GM12878 (cell line): ENCODE data around the gene LRRC74B. TPM values are rescaled to one million over a fixed set of nuclear protein-coding genes. Genes with fewer than 3 reads are reported as not detected.

Experiments used
- ATAC-seq: fragments of 200-7000 bp; cut with Tn5 transposase; 3 replicates; pipeline ENCODE4 v1.9.1; 2020; ENCODE audit warnings: mild to moderate bottlenecking, moderate library complexity
- BruUV-seq: library from RNA; stranded (reverse); fragments of 400-500 nt; replicated peaks from 2 replicates; lab custom pipeline; 2021; lab: Mats Ljungman, UMichigan
- CTCF ChIA-PET: fragments of 300-600 bp; sonication (Branson Sonifier 250); formaldehyde crosslinking; extraction: SDS; loops from one replicate; lab custom pipeline; 2021; ENCODE audit warnings: inconsistent platforms; lab: Yijun Ruan, JAX
- POLR2A ChIA-PET: fragments of 350-600 bp; formaldehyde crosslinking; extraction: SDS; loops from one replicate; lab custom pipeline; 2021; ENCODE audit warnings: inconsistent platforms; lab: Charles Lee
- RAD21 ChIA-PET: fragments of 300-600 bp; sonication (Branson Sonifier 250); formaldehyde crosslinking; loops from one replicate; lab custom pipeline; 2023; ENCODE audit warnings: antibody characterized with exemption; ENCODE audit not compliant: unreplicated experiment; lab: Charles Lee
- SMC1A ChIA-PET: fragments of 300-600 bp; sonication (Branson Sonifier 250); formaldehyde crosslinking; loops from one replicate; lab custom pipeline; 2023; ENCODE audit not compliant: unreplicated experiment, uncharacterized antibody; lab: Charles Lee
- DNase-seq: peaks from one replicate; pipeline ENCODE4 v3.0.0-alpha.2; 2011; ENCODE audit warnings: low read depth, low spot score
- FAIRE-seq: peaks from 3 replicates; lab custom pipeline; 2011; peaks lifted over from hg19 to GRCh38; lab: Jason Lieb, UNC
- H2AFZ ChIP-seq: 2 replicates; pipeline ENCODE4 v1.6.0; 2011; ENCODE audit warnings: low read depth, low read length, control low read depth; ENCODE audit not compliant: control insufficient read depth
- H3K27ac ChIP-seq: 2 replicates; pipeline ENCODE4 v1.5.1; 2011; ENCODE audit warnings: control low read depth; ENCODE audit not compliant: control insufficient read depth, insufficient read depth
- H3K27me3 ChIP-seq, 2 experiments: replicated peaks in 1 of 2; 2 replicates each; pipeline versions ENCODE4 v1.6.0 to v1.6.1; 2011; ENCODE audit warnings: low read length in 1 of 2; ENCODE audit not compliant: control insufficient read depth in 2 of 2, insufficient read depth in 2 of 2
- H3K36me3 ChIP-seq, 2 experiments: 2 replicates each; pipeline ENCODE4 v1.5.1; 2011; ENCODE audit warnings: low read length in 1 of 2; ENCODE audit not compliant: control insufficient read depth in 2 of 2, insufficient read depth in 2 of 2
- H3K4me1 ChIP-seq: 2 replicates; pipeline ENCODE4 v1.6.1; 2011; ENCODE audit warnings: mild to moderate bottlenecking, low read length, moderate library complexity, mixed read lengths; ENCODE audit not compliant: control insufficient read depth, insufficient read depth
- H3K4me2 ChIP-seq: 2 replicates; pipeline ENCODE4 v1.6.0; 2011; ENCODE audit warnings: control low read depth; ENCODE audit not compliant: control insufficient read depth, insufficient read depth
- H3K4me3 ChIP-seq: fragments of 200-600 bp; sonication (generic); 2 replicates; pipeline ENCODE4 v1.5.1; 2016
- H3K79me2 ChIP-seq: 2 replicates; pipeline ENCODE4 v1.6.0; 2011; ENCODE audit warnings: low read length; ENCODE audit not compliant: control insufficient read depth, insufficient read depth
- H3K9ac ChIP-seq: 2 replicates; pipeline ENCODE4 v1.8.0; 2011; ENCODE audit warnings: low read length, control low read depth, mixed read lengths; ENCODE audit not compliant: control insufficient read depth, insufficient read depth
- H3K9me3 ChIP-seq: replicated peaks from 3 replicates; pipeline ENCODE4 v1.5.1; 2011; ENCODE audit warnings: mild to moderate bottlenecking, low read length; ENCODE audit not compliant: control insufficient read depth, insufficient read depth
- H4K20me1 ChIP-seq: 2 replicates; pipeline ENCODE4 v1.6.0; 2011; ENCODE audit not compliant: control insufficient read depth, insufficient read depth
- ATF7 ChIP-seq: fragments of 450-650 bp; IDR thresholded peaks from 2 replicates; pipeline ENCODE4 v1.6.1; 2016; ENCODE audit warnings: low read depth, mild to moderate bottlenecking
- BMI1 ChIP-seq: fragments of 450-650 bp; IDR thresholded peaks from 2 replicates; pipeline ENCODE4 v1.6.1; 2016; ENCODE audit warnings: mild to moderate bottlenecking, moderate library complexity, borderline replicate concordance
- GATAD2B ChIP-seq: fragments of 450-650 bp; conservative IDR thresholded peaks from 2 replicates; pipeline ENCODE4 v1.6.1; 2017; ENCODE audit warnings: low read depth, mild to moderate bottlenecking, moderate library complexity
- HDAC2 ChIP-seq: fragments of 200-600 bp; sonication (generic); IDR thresholded peaks from 2 replicates; pipeline ENCODE4 v1.6.1; 2017
- IKZF2 ChIP-seq, 2 experiments: fragments of 450-650 bp; IDR thresholded peaks; 2 replicates each; pipeline ENCODE4 v1.6.1; 2017; ENCODE audit warnings: mild to moderate bottlenecking in 2 of 2, moderate library complexity in 2 of 2
- IRF4 ChIP-seq: IDR thresholded peaks from 2 replicates; pipeline ENCODE4 v1.6.1; 2011; ENCODE audit warnings: low read depth, low read length
- KLF5 ChIP-seq: fragments of 450-650 bp; IDR thresholded peaks from 2 replicates; pipeline ENCODE4 v1.6.1; 2014; ENCODE audit warnings: mild to moderate bottlenecking; ENCODE audit not compliant: partially characterized antibody
- MEF2B ChIP-seq: fragments of 450-650 bp; IDR thresholded peaks from 2 replicates; pipeline ENCODE4 v1.6.1; 2018; ENCODE audit warnings: mild to moderate bottlenecking, moderate library complexity; ENCODE audit not compliant: partially characterized antibody, poor library complexity, severe bottlenecking
- NR2F1 ChIP-seq: fragments of 450-650 bp; conservative IDR thresholded peaks from 2 replicates; pipeline ENCODE4 v1.6.1; 2017; ENCODE audit warnings: mild to moderate bottlenecking
- POLR2AphosphoS5 ChIP-seq: IDR thresholded peaks from 2 replicates; pipeline ENCODE4 v1.6.1; 2011; ENCODE audit warnings: mild to moderate bottlenecking, low read length, inconsistent platforms
- RAD51 ChIP-seq: fragments of 450-650 bp; IDR thresholded peaks from 2 replicates; pipeline ENCODE4 v1.6.1; 2016; ENCODE audit warnings: moderate library complexity, mild to moderate bottlenecking, inconsistent platforms
- RBBP5 ChIP-seq: fragments of 200-600 bp; sonication (generic); conservative IDR thresholded peaks from 2 replicates; pipeline ENCODE4 v1.6.1; 2016
- RFX5 ChIP-seq: IDR thresholded peaks from 2 replicates; pipeline ENCODE4 v1.6.1; 2011; ENCODE audit warnings: low read depth, low read length, improper control_type of control experiment
- SIN3A ChIP-seq: IDR thresholded peaks from 2 replicates; pipeline ENCODE4 v1.6.1; 2012; ENCODE audit warnings: low read depth, low read length, improper control_type of control experiment
- ZZZ3 ChIP-seq: IDR thresholded peaks from 2 replicates; pipeline ENCODE4 v1.6.1; 2011; ENCODE audit warnings: low read depth; ENCODE audit not compliant: control insufficient read depth, insufficient read length
- WGBS: methylation state at CpG from one replicate; pipeline ENCODE4 v1.1.6; 2016; ENCODE audit warnings: low lambda C conversion rate; ENCODE audit not compliant: insufficient replicate concordance, insufficient coverage; ENCODE audit errors: missing lambda C conversion rate; 5-methylcytosine and 5-hydroxymethylcytosine counted together
- in situ Hi-C: fragments of 300-500 bp; cut with MboI; formaldehyde crosslinking; loops from 9 replicates; pipeline ENCODE4 v1.14.3; 2018; ENCODE audit warnings: mixed read lengths
- intact Hi-C: fragments of 100-400 bp; cut with micrococcal nuclease; formaldehyde crosslinking; loops from one replicate; pipeline ENCODE4 v1.14.2; 2022; ENCODE audit not compliant: unreplicated experiment
- polyA plus RNA-seq, 11 experiments: library from polyadenylated mRNA; depleted of rRNA in 4 of 11; unstranded in 6 of 11; stranded (reverse) in 5 of 11; fragments of >200 nt; fragmentation: Nextera tagmentation in 4 of 11; fragmentation: Illumina TruSeq in 1 of 11; extraction: Ambion mirVana in 4 of 11; extraction: Trizol in 1 of 11; gene quantifications; 1 replicate in 1 of 11; 2 replicates in 10 of 11; pipeline versions ENCODE4 v1.2.1 to v1.2.3, GENCODE V29; 2011 to 2016; ENCODE audit warnings: inconsistent platforms in 2 of 11, missing spikeins in 2 of 11, low read depth in 1 of 11
- total RNA-seq, 4 experiments: library from RNA; depleted of rRNA in 3 of 4; stranded (reverse); fragments of >200 nt in 3 of 4; fragmentation: Illumina TruSeq in 1 of 4; extraction: Trizol in 1 of 4; gene quantifications; 2 replicates each; pipeline versions ENCODE4 v1.2.1 to v1.2.3, GENCODE V29; 2013 to 2021
- TF ChIP-seq, protein P1 (sequence below): IDR thresholded peaks from 2 replicates; pipeline ENCODE4 v1.6.1; 2011; ENCODE audit warnings: borderline replicate concordance, low read depth, mild to moderate bottlenecking, moderate library complexity, low read length; ENCODE audit not compliant: insufficient read depth, poor library complexity, severe bottlenecking
- TF ChIP-seq, protein P2 (sequence below): fragments of 450-650 bp; formaldehyde crosslinking; IDR thresholded peaks from 2 replicates; pipeline ENCODE4 v1.4.0; 2022; ENCODE audit warnings: mild to moderate bottlenecking, moderate library complexity
- TF ChIP-seq, protein P3 (sequence below), 3 experiments: IDR thresholded peaks in 2 of 3; conservative IDR thresholded peaks in 1 of 3; 2 replicates each; pipeline ENCODE4 v1.5.1; 2011; ENCODE audit warnings: low read depth in 3 of 3, low read length in 3 of 3, mild to moderate bottlenecking in 3 of 3, control low read depth in 2 of 3, moderate library complexity in 2 of 3, inconsistent platforms in 1 of 3, mixed read lengths in 1 of 3; ENCODE audit not compliant: control insufficient read depth in 2 of 3, insufficient read depth in 1 of 3; ENCODE audit errors: extremely low read depth in 1 of 3

LRRC74B gene
- total and polyA plus RNA-seq, 10 of the 15 experiments (the other 5 are each of a cell fraction or from before 2014, with no cell fraction given): not detected

DNA sequence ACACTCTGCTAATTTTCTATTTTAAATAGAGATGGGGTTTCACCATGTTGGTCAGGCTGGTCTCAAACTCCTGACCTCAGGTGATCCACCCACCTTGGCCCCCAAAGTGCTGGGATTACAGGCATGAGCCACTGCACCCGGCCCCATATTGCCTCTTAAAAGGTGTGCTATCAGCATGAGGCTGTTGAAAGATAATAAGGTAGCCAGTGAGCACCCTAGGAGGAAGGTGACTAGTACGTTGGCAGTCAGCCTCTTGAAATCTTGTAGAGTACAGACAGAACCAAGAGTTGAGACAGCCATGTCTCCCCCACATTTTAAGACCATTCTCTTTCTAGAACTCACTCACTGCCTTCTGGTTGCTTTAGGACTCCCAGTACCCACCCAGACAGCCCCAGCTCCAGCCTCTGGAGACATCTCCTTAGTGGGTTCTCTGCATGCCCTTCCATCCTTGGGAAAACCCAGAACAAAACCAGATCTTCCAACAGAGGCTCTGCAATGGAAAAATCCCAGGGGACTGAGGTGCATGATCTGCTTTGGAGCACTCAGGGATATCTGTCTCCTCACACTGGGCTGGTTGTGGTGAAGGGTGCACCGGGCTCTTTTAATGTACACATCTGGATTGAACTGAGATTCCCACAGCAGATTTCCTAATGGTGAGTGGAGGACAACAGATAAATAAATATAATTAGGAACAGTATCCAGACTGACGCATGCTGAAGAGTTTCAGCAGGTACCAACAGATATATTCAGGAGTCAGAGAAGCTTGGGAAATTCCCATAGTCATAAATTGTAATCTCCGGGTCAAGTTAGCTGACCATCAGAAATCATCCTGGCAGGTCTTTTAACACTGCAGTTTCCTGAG is 49.4 kb downstream of the LRRC74B start:
- Histone ChIP-seq H3K9ac (no peak overlapping the region), H3K4me3 (no peak overlapping the region), H3K27ac (no peak overlapping the region), H3K4me2 (no peak overlapping the region), H3K9me3 (no peaks in the 10 kb centered on the region), H2AFZ (no peak overlapping the region), H3K79me2 (no peaks in the 10 kb centered on the region), H3K4me1 (no peaks in the 10 kb centered on the region), H3K36me3 (no peaks in the 10 kb centered on the region), H3K27me3 (no peaks in the 10 kb centered on the region), H4K20me1 (no peaks in the 10 kb centered on the region)
- ChIA-PET POLR2A (no interaction called here), SMC1A (no interaction called here), CTCF (no interaction called here), RAD21 (no interaction called here)
- ATAC-seq (no peak), DNase-seq (no peak), FAIRE-seq (no peak)
- intact Hi-C loops: no loop called here
- in situ Hi-C loops: loop anchor here (10.0 kb wide), 1 partner anchor 520 kb away; no protein-coding TSS in a partner anchor
- no TSS peak for BruUV-seq
- WGBS: 38% methylated on average over 5 of the region's 5 CpGs
- TF ChIP-seq MEF2B (no peak), IKZF2 (IDR thresholded peaks at IDR 0.05) (no peak), HDAC2 (no peak), GATAD2B (no peak), RBBP5 (no peak), IRF4 (no peak), POLR2AphosphoS5 (no peak), ZZZ3 (no peak), RFX5 (no peak), BMI1 (no peak), NR2F1 (no peak), RAD51 (no peak), ATF7 (no peak), SIN3A (no peak), KLF5 (no peak)
- TF ChIP-seq, protein P1, sequence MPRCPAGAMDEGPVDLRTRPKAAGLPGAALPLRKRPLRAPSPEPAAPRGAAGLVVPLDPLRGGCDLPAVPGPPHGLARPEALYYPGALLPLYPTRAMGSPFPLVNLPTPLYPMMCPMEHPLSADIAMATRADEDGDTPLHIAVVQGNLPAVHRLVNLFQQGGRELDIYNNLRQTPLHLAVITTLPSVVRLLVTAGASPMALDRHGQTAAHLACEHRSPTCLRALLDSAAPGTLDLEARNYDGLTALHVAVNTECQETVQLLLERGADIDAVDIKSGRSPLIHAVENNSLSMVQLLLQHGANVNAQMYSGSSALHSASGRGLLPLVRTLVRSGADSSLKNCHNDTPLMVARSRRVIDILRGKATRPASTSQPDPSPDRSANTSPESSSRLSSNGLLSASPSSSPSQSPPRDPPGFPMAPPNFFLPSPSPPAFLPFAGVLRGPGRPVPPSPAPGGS: no peak
- TF ChIP-seq, protein P2, sequence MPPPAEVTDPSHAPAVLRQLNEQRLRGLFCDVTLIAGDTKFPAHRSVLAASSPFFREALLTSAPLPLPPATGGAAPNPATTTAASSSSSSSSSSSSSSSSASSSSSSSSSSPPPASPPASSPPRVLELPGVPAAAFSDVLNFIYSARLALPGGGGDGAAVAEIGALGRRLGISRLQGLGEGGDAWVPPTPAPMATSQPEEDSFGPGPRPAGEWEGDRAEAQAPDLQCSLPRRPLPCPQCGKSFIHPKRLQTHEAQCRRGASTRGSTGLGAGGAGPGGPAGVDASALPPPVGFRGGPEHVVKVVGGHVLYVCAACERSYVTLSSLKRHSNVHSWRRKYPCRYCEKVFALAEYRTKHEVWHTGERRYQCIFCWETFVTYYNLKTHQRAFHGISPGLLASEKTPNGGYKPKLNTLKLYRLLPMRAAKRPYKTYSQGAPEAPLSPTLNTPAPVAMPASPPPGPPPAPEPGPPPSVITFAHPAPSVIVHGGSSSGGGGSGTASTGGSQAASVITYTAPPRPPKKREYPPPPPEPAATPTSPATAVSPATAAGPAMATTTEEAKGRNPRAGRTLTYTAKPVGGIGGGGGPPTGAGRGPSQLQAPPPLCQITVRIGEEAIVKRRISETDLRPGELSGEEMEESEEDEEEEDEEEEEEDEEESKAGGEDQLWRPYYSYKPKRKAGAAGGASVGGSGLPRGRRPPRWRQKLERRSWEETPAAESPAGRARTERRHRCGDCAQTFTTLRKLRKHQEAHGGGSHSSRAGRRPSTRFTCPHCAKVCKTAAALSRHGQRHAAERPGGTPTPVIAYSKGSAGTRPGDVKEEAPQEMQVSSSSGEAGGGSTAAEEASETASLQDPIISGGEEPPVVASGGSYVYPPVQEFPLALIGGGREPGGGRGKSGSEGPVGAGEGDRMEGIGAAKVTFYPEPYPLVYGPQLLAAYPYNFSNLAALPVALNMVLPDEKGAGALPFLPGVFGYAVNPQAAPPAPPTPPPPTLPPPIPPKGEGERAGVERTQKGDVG (CRISPR knock-in tag): no peak
- TF ChIP-seq, protein P3, sequence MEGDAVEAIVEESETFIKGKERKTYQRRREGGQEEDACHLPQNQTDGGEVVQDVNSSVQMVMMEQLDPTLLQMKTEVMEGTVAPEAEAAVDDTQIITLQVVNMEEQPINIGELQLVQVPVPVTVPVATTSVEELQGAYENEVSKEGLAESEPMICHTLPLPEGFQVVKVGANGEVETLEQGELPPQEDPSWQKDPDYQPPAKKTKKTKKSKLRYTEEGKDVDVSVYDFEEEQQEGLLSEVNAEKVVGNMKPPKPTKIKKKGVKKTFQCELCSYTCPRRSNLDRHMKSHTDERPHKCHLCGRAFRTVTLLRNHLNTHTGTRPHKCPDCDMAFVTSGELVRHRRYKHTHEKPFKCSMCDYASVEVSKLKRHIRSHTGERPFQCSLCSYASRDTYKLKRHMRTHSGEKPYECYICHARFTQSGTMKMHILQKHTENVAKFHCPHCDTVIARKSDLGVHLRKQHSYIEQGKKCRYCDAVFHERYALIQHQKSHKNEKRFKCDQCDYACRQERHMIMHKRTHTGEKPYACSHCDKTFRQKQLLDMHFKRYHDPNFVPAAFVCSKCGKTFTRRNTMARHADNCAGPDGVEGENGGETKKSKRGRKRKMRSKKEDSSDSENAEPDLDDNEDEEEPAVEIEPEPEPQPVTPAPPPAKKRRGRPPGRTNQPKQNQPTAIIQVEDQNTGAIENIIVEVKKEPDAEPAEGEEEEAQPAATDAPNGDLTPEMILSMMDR (IDR thresholded peaks at IDR 0.05 in 2 of 3, conservative IDR thresholded peaks at IDR 0.05 in 1 of 3; ENCODE audit: control insufficient read depth in 2 of 3, extremely low read depth in 1 of 3, insufficient read depth in 1 of 3, low read depth in 3 of 3, low read length in 3 of 3): no peak
